GM13977 (cell line): ENCODE results near the gene RIC1.
"Not testable (repeated sequence)": the region's sequence is repeated elsewhere in the genome, so short reads cannot be mapped to it uniquely, and the experiment has no call there.

Source experiments
- DNase-seq: peaks from one replicate; pipeline ENCODE4 v3.0.0; 2012; ENCODE audit warnings: low spot score
- CTCF ChIP-seq: IDR thresholded peaks from 2 replicates; pipeline ENCODE4 v1.5.1; 2012; ENCODE audit warnings: mild to moderate bottlenecking, control low read depth; ENCODE audit not compliant: insufficient read depth; ENCODE audit errors: extremely low read depth, missing control alignments
- in situ Hi-C: fragments of 300-500 bp; cut with MboI; formaldehyde crosslinking; loops from one replicate; pipeline ENCODE4 v1.12.0; 2022; ENCODE audit warnings: low sequenced_read_pairs, low pct_unique_long_range_greater_than_20kb, mixed read lengths, inconsistent platforms; ENCODE audit not compliant: unreplicated experiment

The RIC1 gene

GRCh38 chr9:5628530-5629311 lies at the start of gene RIC1:
TSS of gene RIC1 (plus strand) at chr9:5629107. CDS start at chr9:5629310, 203 bp downstream.
- TF ChIP-seq CTCF: no peak
- in situ Hi-C loops: no loop called here
- DNase-seq: peak; percentile 97

GRCh38 chr9:5579881-5580280 lies 49.0 kb upstream of the RIC1 start:
- in situ Hi-C loops: no loop called here
- DNase-seq: no peak

GRCh38 chr9:5580650-5581049 lies 48.3 kb upstream of the RIC1 start:
- TF ChIP-seq CTCF: no peak
- no peak for DNase-seq
- in situ Hi-C loops: no loop called here

More at GRCh38 chr9:5579881-5580280, 49.0 kb upstream of the RIC1 start:
- no peak for TF ChIP-seq CTCF

- in situ Hi-C loops, DNase-seq: not testable (repeated sequence)
These were observed 47.2 kb upstream of the RIC1 start for GRCh38 chr9:5581706-5582105.

- peak; percentile 28 for DNase-seq
- no peak for TF ChIP-seq CTCF
- in situ Hi-C loops: no loop called here
These were observed 46.1 kb upstream of the RIC1 start for GRCh38 chr9:5582835-5583195.

- in situ Hi-C loops: no loop called here
- peak; percentile 24 for DNase-seq
- no peak for TF ChIP-seq CTCF
These were observed 42.5 kb upstream of the RIC1 start for GRCh38 chr9:5586391-5586802.

- no peak for TF ChIP-seq CTCF
- DNase-seq: no peak
- in situ Hi-C loops: no loop called here
These were observed 41.9 kb upstream of the RIC1 start for GRCh38 chr9:5587024-5587423.
